ENCODE measurements around the gene CHSY3. TPM values are rescaled to one million over a fixed set of nuclear protein-coding genes. Genes with fewer than 3 reads are reported as not detected.

Gene CHSY3
- total and polyA plus RNA-seq, 2 experiments from 2014 or later = 0.44 to 3.0 TPM

GRCh38 chr5:129856325-129856724 is 47.9 kb upstream of the CHSY3 start (continued):
- TF ChIP-seq ZNF114 (CRISPR knock-in tag; IDR thresholded peaks at IDR 0.05) (no peak), CTCF (conservative IDR thresholded peaks at IDR 0.05; ENCODE audit: low read depth in 2 of 2) (no peak), ZNF331 (CRISPR knock-in tag; IDR thresholded peaks at IDR 0.05; ENCODE audit: low read depth) (no peak), EZH2 (IDR thresholded peaks at IDR 0.05; ENCODE audit: low read depth, unreplicated experiment) (no peak), NANOG (IDR thresholded peaks at IDR 0.05; ENCODE audit: borderline replicate concordance) (no peak)
- TF ChIP-seq, protein P1, sequence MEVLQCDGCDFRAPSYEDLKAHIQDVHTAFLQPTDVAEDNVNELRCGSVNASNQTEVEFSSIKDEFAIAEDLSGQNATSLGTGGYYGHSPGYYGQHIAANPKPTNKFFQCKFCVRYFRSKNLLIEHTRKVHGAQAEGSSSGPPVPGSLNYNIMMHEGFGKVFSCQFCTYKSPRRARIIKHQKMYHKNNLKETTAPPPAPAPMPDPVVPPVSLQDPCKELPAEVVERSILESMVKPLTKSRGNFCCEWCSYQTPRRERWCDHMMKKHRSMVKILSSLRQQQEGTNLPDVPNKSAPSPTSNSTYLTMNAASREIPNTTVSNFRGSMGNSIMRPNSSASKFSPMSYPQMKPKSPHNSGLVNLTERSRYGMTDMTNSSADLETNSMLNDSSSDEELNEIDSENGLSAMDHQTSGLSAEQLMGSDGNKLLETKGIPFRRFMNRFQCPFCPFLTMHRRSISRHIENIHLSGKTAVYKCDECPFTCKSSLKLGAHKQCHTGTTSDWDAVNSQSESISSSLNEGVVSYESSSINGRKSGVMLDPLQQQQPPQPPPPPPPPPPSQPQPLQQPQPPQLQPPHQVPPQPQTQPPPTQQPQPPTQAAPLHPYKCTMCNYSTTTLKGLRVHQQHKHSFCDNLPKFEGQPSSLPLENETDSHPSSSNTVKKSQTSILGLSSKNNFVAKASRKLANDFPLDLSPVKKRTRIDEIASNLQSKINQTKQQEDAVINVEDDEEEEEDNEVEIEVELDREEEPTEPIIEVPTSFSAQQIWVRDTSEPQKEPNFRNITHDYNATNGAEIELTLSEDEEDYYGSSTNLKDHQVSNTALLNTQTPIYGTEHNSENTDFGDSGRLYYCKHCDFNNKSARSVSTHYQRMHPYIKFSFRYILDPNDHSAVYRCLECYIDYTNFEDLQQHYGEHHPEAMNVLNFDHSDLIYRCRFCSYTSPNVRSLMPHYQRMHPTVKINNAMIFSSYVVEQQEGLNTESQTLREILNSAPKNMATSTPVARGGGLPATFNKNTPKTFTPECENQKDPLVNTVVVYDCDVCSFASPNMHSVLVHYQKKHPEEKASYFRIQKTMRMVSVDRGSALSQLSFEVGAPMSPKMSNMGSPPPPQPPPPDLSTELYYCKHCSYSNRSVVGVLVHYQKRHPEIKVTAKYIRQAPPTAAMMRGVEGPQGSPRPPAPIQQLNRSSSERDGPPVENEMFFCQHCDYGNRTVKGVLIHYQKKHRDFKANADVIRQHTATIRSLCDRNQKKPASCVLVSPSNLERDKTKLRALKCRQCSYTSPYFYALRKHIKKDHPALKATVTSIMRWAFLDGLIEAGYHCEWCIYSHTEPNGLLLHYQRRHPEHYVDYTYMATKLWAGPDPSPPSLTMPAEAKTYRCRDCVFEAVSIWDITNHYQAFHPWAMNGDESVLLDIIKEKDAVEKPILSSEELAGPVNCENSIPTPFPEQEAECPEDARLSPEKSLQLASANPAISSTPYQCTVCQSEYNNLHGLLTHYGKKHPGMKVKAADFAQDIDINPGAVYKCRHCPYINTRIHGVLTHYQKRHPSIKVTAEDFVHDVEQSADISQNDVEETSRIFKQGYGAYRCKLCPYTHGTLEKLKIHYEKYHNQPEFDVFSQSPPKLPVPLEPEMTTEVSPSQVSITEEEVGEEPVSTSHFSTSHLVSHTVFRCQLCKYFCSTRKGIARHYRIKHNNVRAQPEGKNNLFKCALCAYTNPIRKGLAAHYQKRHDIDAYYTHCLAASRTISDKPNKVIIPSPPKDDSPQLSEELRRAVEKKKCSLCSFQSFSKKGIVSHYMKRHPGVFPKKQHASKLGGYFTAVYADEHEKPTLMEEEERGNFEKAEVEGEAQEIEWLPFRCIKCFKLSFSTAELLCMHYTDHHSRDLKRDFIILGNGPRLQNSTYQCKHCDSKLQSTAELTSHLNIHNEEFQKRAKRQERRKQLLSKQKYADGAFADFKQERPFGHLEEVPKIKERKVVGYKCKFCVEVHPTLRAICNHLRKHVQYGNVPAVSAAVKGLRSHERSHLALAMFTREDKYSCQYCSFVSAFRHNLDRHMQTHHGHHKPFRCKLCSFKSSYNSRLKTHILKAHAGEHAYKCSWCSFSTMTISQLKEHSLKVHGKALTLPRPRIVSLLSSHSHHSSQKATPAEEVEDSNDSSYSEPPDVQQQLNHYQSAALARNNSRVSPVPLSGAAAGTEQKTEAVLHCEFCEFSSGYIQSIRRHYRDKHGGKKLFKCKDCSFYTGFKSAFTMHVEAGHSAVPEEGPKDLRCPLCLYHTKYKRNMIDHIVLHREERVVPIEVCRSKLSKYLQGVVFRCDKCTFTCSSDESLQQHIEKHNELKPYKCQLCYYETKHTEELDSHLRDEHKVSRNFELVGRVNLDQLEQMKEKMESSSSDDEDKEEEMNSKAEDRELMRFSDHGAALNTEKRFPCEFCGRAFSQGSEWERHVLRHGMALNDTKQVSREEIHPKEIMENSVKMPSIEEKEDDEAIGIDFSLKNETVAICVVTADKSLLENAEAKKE (CRISPR knock-in tag; IDR thresholded peaks at IDR 0.05) = no peak

- H4K20me1 ChIP-seq (replicated peaks; ENCODE audit: insufficient read depth) = no peaks in the 10 kb centered on the region
- ATAC-seq (no peak), DNase-seq (ENCODE audit: low spot score) (no peak)
- Mint-ChIP-seq H3K4me3 (no peak overlapping the region), H3K36me3 (ENCODE audit: low read depth) (no peaks in the 10 kb centered on the region), H3K27ac (no peak overlapping the region), H3K27me3 (ENCODE audit: insufficient read depth, low read depth, poor library complexity) (peaks cover 2% of the 10 kb centered on the region), H3K9me3 (no peaks in the 10 kb centered on the region), H3K4me1 (no peaks in the 10 kb centered on the region)
- peaks cover 3% of the 10 kb centered on the region; the same call in 1 of the 2 replicates for H3K9me2 ChIP-seq (ENCODE audit: insufficient read depth)
- no peaks in the 10 kb centered on the region for H3K4me1 ChIP-seq (ENCODE audit: insufficient read depth)
- no peaks in the 10 kb centered on the region for H3F3A ChIP-seq (replicated peaks; ENCODE audit: low read depth)
- no peak overlapping the region for H3K27ac ChIP-seq (ENCODE audit: low read depth)
- H3K27me3 ChIP-seq (ENCODE audit: insufficient read depth) = no peaks in the 10 kb centered on the region
- H2AFZ ChIP-seq = no peak overlapping the region
- H3K4me2 ChIP-seq = no peak overlapping the region
- H3K79me2 ChIP-seq (replicated peaks; ENCODE audit: insufficient read depth) = no peaks in the 10 kb centered on the region
- H3K4me3 ChIP-seq = no peak overlapping the region
- H3K36me3 ChIP-seq (ENCODE audit: insufficient read depth) = no peaks in the 10 kb centered on the region
- TF ChIP-seq EZH2 (IDR thresholded peaks at IDR 0.05; ENCODE audit: low read depth, unreplicated experiment) (no peak), ZNF114 (CRISPR knock-in tag; IDR thresholded peaks at IDR 0.05) (no peak), JUNB (IDR thresholded peaks at IDR 0.05; ENCODE audit: unreplicated experiment) (no peak), CREB1 (CRISPR knock-in tag; IDR thresholded peaks at IDR 0.05; ENCODE audit: low read depth) (no peak), POLR2AphosphoS5 (IDR thresholded peaks at IDR 0.05; ENCODE audit: low read depth) (no peak), ZNF331 (CRISPR knock-in tag; IDR thresholded peaks at IDR 0.05; ENCODE audit: low read depth) (no peak), NANOG (IDR thresholded peaks at IDR 0.05; ENCODE audit: borderline replicate concordance) (no peak), REST (IDR thresholded peaks at IDR 0.05; ENCODE audit: unreplicated experiment) (no peak), EZH2phosphoT487 (IDR thresholded peaks at IDR 0.05; ENCODE audit: unreplicated experiment) (no peak), CTCF (conservative IDR thresholded peaks at IDR 0.05; ENCODE audit: low read depth in 2 of 2) (no peak)
Measured at GRCh38 chr5:129857116-129857515, 47.1 kb upstream of the CHSY3 start.

All from GM23338 (cell line).